GM19043 (cell line): ENCODE measurements around the gene RNF152.
"Not testable (repeated sequence)": the region's sequence is repeated elsewhere in the genome, so short reads cannot be mapped to it uniquely, and the experiment has no call there.

Experiments used
- ATAC-seq: cut with Tn5 transposase; IDR thresholded peaks from one replicate; pipeline ENCODE4 v1.9.1; 2021; ENCODE audit warnings: low read depth; ENCODE audit not compliant: unreplicated experiment

The RNF152 gene

DNA sequence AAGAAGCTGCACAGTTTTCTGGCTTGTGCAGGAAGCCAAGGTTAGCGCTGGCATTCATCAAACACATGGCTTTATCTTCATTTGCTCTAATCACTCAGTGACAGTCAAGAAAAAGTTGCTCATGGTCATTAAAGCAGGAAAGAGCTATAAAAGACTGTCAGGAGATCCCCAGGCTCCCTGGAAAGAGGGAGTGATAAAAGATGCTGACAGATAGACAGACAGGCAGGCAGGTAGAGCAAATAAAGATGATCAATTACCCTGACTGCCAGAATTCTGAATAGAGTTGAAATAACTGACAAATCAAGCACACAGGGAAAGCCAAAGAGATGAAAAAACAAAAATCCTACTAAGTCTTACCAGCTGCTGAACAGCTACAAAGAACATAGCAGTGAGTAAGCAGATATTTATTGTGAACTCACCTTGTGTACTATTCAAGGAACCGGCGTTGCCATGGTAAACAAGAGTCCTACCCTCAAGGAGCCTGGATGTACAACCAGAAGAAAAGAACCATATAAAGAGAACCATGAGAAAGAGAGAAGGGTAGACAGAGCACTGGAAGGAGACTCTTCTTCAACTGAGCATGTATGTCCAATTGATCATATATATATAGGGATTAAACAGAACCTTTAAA is 68.0 kb downstream of the RNF152 start:
- ATAC-seq, result no peak

DNA sequence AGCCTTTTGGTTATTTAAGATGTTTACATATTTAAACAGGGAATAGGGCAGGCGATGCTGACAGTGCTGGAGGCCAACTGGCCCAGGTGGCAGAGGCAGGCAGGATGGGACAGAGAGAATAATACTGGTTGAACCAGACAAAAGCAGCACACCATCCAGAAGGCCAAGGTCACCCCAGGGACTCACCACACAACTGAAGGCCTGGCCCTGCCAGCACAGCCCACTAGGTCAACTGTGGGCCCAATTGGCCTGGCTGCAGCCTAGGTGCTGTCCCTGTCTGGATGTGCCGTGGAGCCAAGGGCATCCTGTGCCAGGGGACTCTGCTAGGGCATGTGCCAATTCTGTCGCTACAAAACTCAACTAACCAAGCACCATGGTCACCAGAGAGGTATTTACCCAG is 69.2 kb downstream of the RNF152 start:
- ATAC-seq, result no peak

GRCh38 chr18:61822879-61823278 is 69.9 kb downstream of the RNF152 start:
- no peak for ATAC-seq

DNA sequence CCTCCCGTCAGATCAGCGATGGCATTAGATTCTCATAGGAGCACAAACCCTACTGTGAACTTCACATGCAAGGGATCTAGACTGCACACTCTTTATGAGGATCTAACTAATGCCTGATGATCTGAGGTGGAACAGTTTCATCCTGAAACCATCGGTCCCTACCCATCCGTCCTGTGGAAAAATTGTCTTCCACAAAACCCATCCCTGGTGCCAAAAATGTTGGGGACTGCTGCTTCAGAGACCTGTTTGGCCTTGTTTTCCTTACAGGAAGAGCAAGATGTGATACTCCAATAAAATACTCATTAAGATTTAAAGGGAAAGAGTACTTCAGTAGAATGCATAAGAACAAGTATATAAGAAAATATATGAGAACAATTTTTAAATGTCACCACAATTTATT is 71.1 kb downstream of the RNF152 start:
- no peak for ATAC-seq

GRCh38 chr18:61820882-61821281 is 71.9 kb downstream of the RNF152 start:
- no peak for ATAC-seq

- ATAC-seq, result no peak
These were observed 75.7 kb downstream of the RNF152 start for GRCh38 chr18:61817086-61817485.

- no peak for ATAC-seq
These were observed 76.8 kb downstream of the RNF152 start for GRCh38 chr18:61815885-61816470.

DNA sequence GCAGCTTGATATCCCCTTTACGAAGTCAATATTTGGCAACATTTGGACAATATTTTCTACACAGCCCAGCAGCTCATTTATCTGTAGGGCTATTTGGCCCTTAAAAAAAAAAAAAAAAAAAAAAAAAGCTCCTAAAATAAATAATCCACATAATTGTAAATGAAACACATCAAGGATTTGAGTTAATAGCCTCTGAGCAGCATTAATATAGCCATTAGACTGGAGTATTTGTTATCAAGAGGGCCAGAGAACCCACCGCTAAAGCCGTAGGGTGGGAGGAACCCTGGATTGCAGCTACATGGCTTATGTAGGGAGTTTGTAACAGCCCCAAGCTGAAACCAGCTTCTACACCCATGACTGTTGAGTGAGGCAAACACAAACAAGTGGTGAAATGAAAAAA is 84.5 kb downstream of the RNF152 start:
- ATAC-seq, result no peak

- no peak for ATAC-seq
These were observed 89.4 kb downstream of the RNF152 start for GRCh38 chr18:61803393-61803792.

DNA sequence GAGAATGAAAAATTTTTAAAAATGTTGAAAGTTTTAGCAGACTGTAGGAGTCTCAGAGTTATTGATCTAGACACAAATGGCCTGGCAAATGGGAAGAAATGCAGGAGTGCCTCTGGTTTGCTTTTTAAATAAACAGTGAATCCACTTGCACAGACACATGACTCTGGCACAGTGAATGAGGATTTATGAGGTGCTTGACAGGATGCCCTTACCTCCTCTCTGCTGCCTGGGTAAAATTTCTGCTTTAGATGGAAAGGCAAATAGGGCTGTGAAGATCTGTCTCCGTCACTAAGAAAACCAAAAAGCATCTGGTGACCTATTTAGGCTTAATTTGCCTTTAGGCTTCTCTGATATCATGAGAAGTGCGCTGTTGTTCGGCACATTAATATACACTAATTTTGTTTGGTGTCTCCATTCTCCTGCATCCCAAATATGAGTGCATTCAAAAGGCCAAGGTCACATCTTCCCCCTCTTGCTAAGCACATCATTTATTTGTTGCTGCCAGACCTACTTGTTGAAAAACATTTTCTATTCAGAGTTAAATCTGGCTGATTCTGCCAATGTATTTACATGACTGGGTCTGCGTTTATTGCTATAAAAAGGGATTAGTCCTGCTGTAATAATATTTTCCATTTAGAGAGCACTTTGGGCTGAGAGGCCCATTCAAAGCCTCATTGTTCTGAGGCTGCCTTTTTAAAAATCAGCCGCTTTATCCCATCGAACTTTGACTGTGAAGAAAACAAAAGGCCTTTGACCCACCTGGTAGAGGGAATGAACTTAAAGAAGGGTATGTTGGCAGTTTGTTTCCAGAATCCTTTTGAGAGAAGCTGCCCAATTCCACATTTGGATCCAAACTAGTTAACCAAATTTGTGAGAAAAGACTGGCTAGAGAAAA is 94.9 kb downstream of the RNF152 start:
- ATAC-seq, result no peak

DNA sequence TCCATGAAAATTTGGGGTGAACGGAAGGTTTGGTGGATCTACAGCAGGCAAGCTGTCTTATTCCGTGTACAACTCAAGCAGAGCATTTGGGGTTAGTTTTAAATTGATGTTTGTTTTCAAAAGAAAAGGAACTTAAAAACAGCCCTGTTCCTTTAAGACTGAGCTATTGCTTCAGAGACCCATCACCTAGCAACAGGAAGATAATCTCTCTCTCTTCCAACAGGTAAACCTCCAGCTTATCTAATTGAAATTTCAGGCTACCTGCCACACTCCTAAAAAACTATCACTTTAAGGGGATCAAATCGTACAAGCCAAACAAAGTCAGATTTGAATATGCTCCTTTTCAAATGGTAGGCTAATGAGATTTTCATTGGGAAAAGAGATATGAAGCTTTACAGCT is 101.8 kb downstream of the RNF152 start:
- no peak for ATAC-seq

DNA sequence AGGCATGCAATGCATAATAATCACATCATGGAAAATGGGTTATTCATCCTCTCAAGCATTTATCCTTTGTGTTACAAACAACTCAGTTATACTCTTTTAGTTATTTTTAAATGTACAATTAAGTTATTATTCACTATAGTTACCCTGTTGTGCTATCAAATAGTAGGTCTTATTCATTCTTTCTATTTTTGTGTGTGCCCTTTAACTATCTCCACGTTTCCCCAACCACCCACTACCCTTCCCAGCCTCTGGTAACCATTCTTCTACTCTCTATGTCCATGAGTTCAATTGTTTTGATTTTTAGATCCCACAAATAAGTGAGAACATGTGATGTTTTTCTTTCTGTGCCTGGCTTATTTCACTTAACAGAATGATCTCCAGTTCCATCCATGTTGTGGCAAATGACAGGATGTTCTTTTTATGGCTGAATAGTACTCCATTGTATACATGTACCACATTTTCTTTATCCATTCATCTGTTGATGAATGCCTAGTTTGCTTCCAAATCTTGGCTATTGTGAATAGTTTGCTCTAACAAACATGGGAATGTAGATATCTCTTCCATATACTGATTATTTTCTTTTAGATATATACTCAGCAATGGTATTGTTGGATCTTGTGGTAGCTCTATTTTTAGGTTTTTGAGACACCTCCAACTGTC is 105.7 kb downstream of the RNF152 start:
- not testable (repeated sequence) for ATAC-seq

DNA sequence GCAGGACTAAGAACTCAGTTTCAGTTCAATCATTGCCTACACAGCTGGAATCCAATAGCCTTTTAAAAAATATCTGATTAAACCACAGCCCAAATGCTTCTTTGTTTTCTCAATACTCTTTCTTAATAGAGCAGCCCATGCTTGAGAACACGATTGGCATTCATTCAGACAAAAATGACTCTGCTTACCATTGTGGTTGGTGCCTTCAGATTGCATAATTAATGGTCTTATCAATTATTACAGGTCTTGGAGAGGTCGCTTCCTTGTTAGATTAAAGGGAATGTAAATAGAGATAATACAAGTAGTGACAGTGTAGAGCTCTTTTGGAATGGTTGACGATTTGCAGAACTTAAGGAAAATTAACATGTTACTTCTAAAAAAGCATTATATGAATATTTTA is 107.2 kb downstream of the RNF152 start:
- ATAC-seq, result no peak

DNA sequence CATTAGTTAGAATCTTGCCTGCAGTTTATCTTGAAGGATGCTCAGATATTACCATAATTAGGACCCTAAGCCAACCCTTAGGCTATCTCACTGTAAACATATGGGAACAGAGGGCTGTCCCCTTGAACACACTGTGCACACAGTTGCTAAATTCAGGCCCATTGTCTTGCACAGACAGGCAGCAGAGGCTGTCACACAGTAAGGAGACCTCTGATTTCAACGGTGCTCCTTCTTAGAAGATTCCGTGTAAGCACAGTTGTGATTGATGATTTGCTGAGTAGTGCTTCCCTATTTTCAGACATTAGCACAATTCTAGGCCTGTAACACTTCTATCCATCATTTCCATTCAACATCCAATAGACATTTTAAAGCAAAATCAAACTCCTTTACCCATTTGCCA is 108.0 kb downstream of the RNF152 start:
- ATAC-seq, result no peak

DNA sequence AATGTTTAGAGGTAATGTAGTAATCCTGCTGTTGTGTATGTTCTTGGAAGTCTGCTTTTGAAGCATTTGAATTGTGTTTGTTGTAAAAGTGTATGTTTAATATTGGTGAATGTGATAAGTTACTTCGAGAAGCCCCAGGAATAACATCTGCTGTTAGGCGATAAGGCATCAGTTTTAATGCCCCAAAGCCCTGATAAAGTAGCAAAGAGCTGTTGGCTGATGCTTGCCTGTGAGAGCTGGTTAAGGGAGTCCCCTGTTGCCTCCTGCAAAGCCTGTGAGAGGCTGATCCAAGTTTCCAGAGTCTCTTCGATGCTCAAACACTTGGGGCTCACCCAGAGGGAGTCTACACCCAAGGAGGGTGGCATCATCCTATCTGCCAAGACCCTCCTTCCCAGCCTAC is 110.3 kb downstream of the RNF152 start:
- ATAC-seq, result no peak

GRCh38 chr18:61776201-61776600 is 116.6 kb downstream of the RNF152 start:
- ATAC-seq, result not testable (repeated sequence)

- ATAC-seq, result no peak
These were observed 118.0 kb downstream of the RNF152 start for GRCh38 chr18:61774846-61775245.

DNA sequence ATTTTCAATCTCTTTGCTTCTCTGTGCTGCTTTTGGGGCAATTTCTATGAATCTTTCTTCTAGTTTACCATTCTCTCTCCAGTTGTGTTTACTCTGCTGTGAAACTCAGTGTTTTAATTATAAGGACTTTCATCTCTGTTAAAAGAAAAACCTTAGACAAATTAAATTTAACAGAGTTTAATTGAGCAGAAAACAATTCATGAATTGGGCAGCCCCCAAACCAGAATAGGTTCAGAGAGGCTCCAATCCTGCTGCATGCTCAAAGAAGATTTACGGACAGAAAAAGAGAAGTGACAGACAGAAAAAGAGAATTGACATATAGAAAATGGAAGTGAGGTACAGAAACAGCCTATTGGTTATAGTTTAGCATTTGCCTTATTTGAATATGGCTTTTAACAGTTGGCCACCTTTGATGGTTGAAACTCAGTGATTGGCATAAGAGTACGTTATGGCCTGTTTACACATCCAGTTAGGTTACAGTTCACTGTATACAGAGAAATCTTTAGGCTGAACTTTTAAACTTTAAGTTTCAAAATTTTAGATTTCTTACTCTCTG is 120.4 kb downstream of the RNF152 start:
- ATAC-seq, result no peak

DNA sequence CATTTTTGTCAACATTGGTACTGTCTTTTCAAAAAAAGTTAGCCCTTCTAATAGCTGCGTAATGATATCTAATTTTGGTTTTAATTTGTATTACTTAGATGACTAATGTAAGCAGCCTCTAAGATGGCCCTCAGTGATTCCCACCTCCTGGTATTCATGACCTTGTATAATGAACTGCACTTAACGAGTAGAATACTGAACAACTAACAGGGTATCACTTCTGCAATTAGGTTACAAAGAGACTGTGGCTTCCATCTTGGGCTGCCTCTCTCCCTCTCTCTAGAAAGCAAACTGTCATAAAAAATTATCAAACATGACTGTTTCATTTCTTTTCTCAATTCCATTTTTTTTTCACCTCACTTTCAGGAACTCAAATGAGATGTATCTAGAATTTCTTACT is 120.9 kb downstream of the RNF152 start:
- no peak for ATAC-seq

- ATAC-seq, result no peak
These were observed 122.5 kb downstream of the RNF152 start for GRCh38 chr18:61770279-61770678.
